Measurements from ENCODE around the gene CABP7.
A peak's percentile ranks its signal among the peaks of the same experiment; 100 is the strongest.

The CABP7 gene

DNA sequence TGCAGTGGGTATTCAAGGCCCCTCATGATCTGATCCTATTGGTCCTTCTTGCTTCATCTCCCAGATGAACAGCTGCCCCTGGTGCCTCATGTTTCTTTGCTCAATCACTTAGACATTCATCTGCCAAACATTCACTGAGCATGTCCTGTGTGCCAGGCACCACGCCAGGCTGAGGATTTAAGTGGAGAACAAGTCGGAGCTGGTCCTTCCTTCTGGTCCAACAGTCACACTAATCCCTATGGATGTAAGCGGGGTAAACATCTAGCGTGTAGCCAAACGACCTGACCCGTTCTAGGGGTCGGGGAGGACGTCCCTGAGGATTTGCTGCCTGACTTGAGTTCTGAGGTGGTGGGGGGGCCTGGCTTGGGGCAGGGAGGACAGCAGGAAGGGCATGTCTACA is 25.1 kb downstream of the CABP7 start:
- H3K4me3 ChIP-seq (ENCODE audit: low read length): no peak overlapping the region
- TF ChIP-seq, protein P1, sequence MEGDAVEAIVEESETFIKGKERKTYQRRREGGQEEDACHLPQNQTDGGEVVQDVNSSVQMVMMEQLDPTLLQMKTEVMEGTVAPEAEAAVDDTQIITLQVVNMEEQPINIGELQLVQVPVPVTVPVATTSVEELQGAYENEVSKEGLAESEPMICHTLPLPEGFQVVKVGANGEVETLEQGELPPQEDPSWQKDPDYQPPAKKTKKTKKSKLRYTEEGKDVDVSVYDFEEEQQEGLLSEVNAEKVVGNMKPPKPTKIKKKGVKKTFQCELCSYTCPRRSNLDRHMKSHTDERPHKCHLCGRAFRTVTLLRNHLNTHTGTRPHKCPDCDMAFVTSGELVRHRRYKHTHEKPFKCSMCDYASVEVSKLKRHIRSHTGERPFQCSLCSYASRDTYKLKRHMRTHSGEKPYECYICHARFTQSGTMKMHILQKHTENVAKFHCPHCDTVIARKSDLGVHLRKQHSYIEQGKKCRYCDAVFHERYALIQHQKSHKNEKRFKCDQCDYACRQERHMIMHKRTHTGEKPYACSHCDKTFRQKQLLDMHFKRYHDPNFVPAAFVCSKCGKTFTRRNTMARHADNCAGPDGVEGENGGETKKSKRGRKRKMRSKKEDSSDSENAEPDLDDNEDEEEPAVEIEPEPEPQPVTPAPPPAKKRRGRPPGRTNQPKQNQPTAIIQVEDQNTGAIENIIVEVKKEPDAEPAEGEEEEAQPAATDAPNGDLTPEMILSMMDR (IDR thresholded peaks at IDR 0.05; ENCODE audit: insufficient read depth, low read depth, low read length, missing control alignments): no peak
- peak; percentile 99 for DNase-seq (ENCODE audit: low read depth)

DNA sequence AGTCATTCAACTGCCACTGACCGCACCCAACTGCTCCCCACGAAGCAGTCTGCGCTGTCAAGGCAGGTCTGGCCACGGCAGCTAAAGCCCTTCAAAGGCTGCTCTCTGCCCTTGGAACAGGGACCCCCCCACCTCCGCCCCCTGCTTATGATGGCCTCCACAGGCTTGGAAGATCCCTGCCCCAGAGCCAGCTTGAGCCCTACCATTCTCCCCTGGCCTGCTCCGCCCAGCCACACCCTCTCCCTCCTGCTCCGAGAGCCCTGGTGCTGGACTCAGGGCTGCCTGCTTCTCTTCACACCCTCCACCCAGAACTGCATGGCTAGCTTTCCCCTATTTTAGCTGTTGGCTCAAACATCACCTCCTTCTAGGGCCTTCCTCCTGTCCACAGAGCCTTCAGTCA is 28.0 kb downstream of the CABP7 start:
- TF ChIP-seq, protein P1 (IDR thresholded peaks at IDR 0.05; ENCODE audit: insufficient read depth, low read depth, low read length, missing control alignments): no peak
- no peak overlapping the region for H3K4me3 ChIP-seq (ENCODE audit: low read length)
- DNase-seq (ENCODE audit: low read depth): no peak

DNA sequence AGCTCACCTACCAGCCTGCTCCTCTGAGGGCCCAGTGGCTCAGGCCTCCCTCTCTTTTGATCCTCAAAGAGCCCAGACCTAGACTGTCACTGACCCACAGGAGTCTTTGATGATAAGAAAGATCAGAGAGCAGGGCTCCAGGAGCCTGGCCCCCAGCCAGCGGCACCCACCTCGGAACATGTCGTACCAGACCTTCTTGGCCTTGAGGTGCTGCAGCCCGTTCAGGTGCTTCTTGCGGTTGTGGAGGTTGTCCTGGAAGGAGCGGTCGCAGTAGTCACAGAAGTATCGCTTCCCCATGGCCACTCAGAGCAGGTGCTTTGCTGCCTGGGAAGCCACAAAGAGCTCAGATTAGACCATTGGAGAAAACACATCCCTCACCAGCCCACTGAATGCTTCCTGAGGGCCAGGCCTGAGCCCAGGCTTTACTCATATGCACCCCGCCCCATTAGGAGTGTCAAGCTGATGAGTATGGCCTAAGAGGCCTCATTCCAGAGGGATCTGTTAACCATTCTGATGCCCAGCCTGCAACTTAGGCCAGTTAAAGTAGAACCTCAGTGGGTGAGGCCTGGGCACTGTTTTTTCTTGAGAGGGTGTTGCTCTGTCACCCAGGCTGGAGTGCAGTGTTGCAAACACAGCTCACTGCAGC is 28.6 kb downstream of the CABP7 start:
- H3K4me3 ChIP-seq (ENCODE audit: low read length): no peak overlapping the region
- peak; percentile 61 for DNase-seq (ENCODE audit: low read depth)
- TF ChIP-seq, protein P1 (IDR thresholded peaks at IDR 0.05; ENCODE audit: insufficient read depth, low read depth, low read length, missing control alignments): no peak

DNA sequence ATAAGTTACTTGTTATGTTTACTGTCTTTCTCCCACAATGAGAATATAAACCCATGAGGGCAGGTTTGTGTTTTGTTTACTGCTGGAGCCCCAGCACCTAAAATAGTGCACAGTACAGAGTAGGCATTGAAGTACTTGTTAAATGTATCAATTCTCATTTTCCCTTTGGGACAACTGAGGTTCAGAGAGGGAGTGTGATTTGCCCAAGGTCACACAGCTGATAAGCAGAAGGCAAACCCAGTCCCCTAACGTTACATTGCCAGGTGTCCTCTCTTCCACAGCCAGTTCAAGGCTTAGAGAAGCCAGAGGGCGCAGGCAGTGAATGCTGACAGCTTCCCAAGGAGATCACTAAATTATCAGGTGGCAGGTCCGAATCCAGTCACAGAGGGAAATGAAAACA is 30.2 kb downstream of the CABP7 start:
- TF ChIP-seq, protein P1 (IDR thresholded peaks at IDR 0.05; ENCODE audit: insufficient read depth, low read depth, low read length, missing control alignments): no peak
- H3K4me3 ChIP-seq (ENCODE audit: low read length): no peak overlapping the region
- DNase-seq (ENCODE audit: low read depth): no peak

DNA sequence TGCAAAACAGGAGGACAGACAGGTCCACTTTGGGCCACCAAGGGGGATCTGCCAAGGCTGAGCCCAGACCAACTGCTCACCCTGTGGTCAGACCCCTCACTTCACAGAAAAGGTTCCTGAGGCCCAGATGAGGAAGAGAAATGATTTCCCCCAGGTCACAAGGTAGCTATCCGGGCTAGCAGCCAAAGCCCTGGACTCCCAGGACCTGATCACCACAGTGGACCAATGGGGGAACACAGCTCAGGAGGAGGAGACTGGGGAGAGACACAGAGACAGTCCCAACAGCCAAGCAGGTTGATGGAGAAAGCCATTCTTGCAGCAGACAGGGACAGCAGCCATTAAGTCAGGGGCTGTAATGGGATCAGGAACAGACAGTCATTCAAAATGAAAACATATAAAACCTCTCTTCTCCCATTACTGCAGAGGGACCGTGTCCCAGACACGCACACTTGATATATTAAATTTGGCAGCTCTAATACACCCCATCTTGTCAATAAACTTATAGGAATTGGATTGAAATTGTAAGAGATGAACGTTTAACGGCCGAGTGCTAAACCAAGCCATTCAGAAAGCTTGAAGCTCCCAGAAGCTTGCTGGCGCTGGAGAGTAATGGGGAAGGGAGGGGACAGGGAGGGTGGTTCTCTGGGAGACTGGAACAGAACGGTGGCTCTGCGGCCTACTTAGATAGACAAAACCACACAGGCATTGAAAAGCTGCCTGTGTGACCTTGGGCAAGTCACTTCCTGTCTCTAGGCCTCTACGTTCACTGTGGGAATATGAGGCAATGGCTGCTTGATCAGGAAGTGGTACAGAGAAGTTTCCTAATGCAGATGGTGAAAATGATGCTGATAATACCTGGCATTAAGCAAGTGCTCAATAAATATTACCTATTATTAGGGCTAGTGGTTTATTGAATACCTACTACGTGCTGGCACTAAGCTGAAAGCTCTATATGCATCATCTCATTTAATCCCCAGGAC is 31.0 kb downstream of the CABP7 start:
- H3K4me3 ChIP-seq (ENCODE audit: low read length): no peak overlapping the region
- TF ChIP-seq, protein P1 (IDR thresholded peaks at IDR 0.05; ENCODE audit: insufficient read depth, low read depth, low read length, missing control alignments): no peak
- DNase-seq (ENCODE audit: low read depth): peak; percentile 63

DNA sequence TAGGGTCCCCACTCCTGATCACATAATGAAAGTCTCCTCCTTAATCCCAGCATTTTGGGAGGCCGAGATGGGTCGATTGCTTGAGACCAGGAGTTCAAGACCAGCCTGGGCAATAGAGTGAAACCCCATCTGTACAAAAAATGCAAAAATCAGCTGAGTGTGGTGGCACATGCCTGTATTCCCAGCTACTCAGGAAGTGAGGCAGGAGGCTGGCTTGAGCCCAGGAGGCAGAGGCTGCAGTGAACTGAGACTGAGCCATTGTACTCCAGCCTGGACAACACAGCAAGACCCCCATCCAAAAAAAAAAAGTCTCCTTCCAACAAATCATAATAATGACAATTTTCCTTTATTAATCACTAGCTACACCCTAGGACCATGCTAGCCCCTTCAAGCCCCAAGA is 31.9 kb downstream of the CABP7 start:
- no peak overlapping the region for H3K4me3 ChIP-seq (ENCODE audit: low read length)
- DNase-seq (ENCODE audit: low read depth): no peak
- TF ChIP-seq, protein P1 (IDR thresholded peaks at IDR 0.05; ENCODE audit: insufficient read depth, low read depth, low read length, missing control alignments): no peak
